Lower leg skin (tissue), 3 donors: ENCODE measurements around the gene COMMD4.
"Not testable (repeated sequence)": the region's sequence is repeated elsewhere in the genome, so short reads cannot be mapped to it uniquely, and the experiment has no call there.

ENCODE experiments used
- CTCF ChIP-seq, 3 donors: fragments of 450-650 bp; IDR thresholded peaks; one replicate each; pipeline ENCODE4 v1.5.1; 2016; ENCODE audit warnings: antibody characterized with exemption in 3 of 3, mild to moderate bottlenecking in 3 of 3, moderate library complexity in 2 of 3
- POLR2A ChIP-seq, 2 donors: fragments of 450-650 bp; IDR thresholded peaks; one replicate each; pipeline ENCODE4 v1.6.1; 2016 to 2017; ENCODE audit warnings: antibody characterized with exemption in 2 of 2, mild to moderate bottlenecking in 1 of 2, moderate library complexity in 1 of 2

DNA sequence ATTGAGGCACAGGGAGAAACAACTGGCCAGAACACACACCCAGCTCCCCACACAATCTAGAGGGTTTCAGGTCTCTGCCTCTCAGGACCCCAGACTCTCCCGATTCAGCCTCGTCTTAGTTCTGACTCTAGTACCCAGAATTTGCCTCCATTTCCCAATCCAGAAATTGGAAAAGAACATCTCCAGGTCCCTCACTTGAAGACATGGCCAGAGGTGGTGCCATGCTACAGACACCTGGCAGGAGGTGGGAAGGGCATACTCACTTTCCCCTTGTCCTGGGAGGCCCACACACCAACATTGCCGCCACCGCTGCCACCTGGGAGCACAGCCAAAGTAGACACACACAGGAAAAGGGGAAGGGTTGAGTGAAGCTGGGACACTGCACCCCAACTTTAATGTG, 33.1 kb upstream of the COMMD4 start:
- TF ChIP-seq POLR2A, CTCF (IDR thresholded peaks at IDR 0.05): not testable (repeated sequence)
